NB4 (cell line): Measurements from ENCODE around the gene ZNF664.

Source experiments
- DNase-seq: peaks from one replicate; pipeline ENCODE4 v3.0.0; 2010; ENCODE audit warnings: low read depth
- H3K4me3 ChIP-seq: one replicate; pipeline ENCODE4 v1.5.1; 2011; ENCODE audit warnings: mild to moderate bottlenecking, low read depth, low read length, moderate library complexity
- CTCF ChIP-seq: IDR thresholded peaks from one replicate; pipeline ENCODE4 v1.5.1; 2012; ENCODE audit warnings: low read depth, low read length
- MAX ChIP-seq: IDR thresholded peaks from 2 replicates; pipeline ENCODE4 v1.6.1; 2011; ENCODE audit warnings: low read depth, low read length
- MYC ChIP-seq: IDR thresholded peaks from 2 replicates; pipeline ENCODE4 v1.6.1; 2011; ENCODE audit warnings: low read depth, low read length
- POLR2A ChIP-seq: IDR thresholded peaks from 2 replicates; pipeline ENCODE4 v1.6.1; 2011; ENCODE audit warnings: mild to moderate bottlenecking; ENCODE audit not compliant: insufficient read length; ENCODE audit errors: extremely low read depth

ZNF664 gene

GRCh38 chr12:123936471-123936870 is 36.5 kb upstream of the ZNF664 start:
- DNase-seq = no peak
- TF ChIP-seq MAX (no peak), CTCF (no peak), MYC (no peak), POLR2A (no peak)
- H3K4me3 ChIP-seq = no peak overlapping the region

- DNase-seq = no peak
- H3K4me3 ChIP-seq = no peak overlapping the region
- TF ChIP-seq MYC = no peak
- no peak for TF ChIP-seq CTCF
- no peak for TF ChIP-seq POLR2A
- no peak for TF ChIP-seq MAX
Observed at GRCh38 chr12:123936956-123937706, 35.9 kb upstream of the ZNF664 start.

- peak; percentile 31 for DNase-seq
- no peak overlapping the region for H3K4me3 ChIP-seq
- TF ChIP-seq CTCF (no peak), MAX (no peak), MYC (no peak), POLR2A (no peak)
Observed at GRCh38 chr12:123937707-123938591, 35.1 kb upstream of the ZNF664 start.

GRCh38 chr12:123938679-123939480 is 34.1 kb upstream of the ZNF664 start:
- TF ChIP-seq MAX (no peak), CTCF (peak; percentile 72)
- H3K4me3 ChIP-seq = no peak overlapping the region
- no peak for DNase-seq

- TF ChIP-seq MYC = no peak
- no peak for TF ChIP-seq CTCF
- no peak for TF ChIP-seq POLR2A
- DNase-seq = no peak
- H3K4me3 ChIP-seq = no peak overlapping the region
Observed at GRCh38 chr12:123939716-123940626, 33.0 kb upstream of the ZNF664 start.
